Measurements from ENCODE around the gene BLM. TPM values are rescaled to one million over a fixed set of nuclear protein-coding genes. Genes with fewer than 3 reads are reported as not detected.

The BLM gene
- total and polyA plus RNA-seq, 10 of the 15 experiments (the other 5 are each of a cell fraction or from before 2014, with no cell fraction given): 23.0 to 68.4 (median 43.9) TPM

- no peak for TF ChIP-seq MLLT1 (IDR thresholded peaks at IDR 0.05)
- no peak for TF ChIP-seq SMAD1 (IDR thresholded peaks at IDR 0.05; ENCODE audit: low read depth, partially characterized antibody)
- no peak for TF ChIP-seq KLF5 (IDR thresholded peaks at IDR 0.05; ENCODE audit: partially characterized antibody)
- TF ChIP-seq SIX5 (IDR thresholded peaks at IDR 0.05; ENCODE audit: low read depth, low read length, severe bottlenecking): no peak
- TF ChIP-seq POLR2AphosphoS2 (IDR thresholded peaks at IDR 0.05; ENCODE audit: low read depth, low read length): no peak
- no peak for TF ChIP-seq RAD51 (IDR thresholded peaks at IDR 0.05)
- no peak for TF ChIP-seq ZNF384 (IDR thresholded peaks at IDR 0.05; ENCODE audit: borderline replicate concordance, low read depth, low read length)
- no peak for TF ChIP-seq NR2F1 (conservative IDR thresholded peaks at IDR 0.05)
- TF ChIP-seq TCF7 (IDR thresholded peaks at IDR 0.05; ENCODE audit: borderline replicate concordance): 0 out of 2 replicates have a peak, but pooled peaks have one; percentile 21
- TF ChIP-seq CBX3 (IDR thresholded peaks at IDR 0.05; ENCODE audit: borderline replicate concordance, low read depth): no peak
- no peak for TF ChIP-seq BCLAF1 (IDR thresholded peaks at IDR 0.05)
- no peak for TF ChIP-seq IKZF1 (conservative IDR thresholded peaks at IDR 0.05)
- no peak for TF ChIP-seq HDGF (IDR thresholded peaks at IDR 0.05)
- TF ChIP-seq POLR2AphosphoS5 (IDR thresholded peaks at IDR 0.05; ENCODE audit: low read length): no peak
- TF ChIP-seq ZBTB4 (CRISPR knock-in tag; IDR thresholded peaks at IDR 0.05): no peak
- TF ChIP-seq ATF2 (IDR thresholded peaks at IDR 0.05; ENCODE audit: low read length): peak; percentile 79
- TF ChIP-seq ZBTB40 (IDR thresholded peaks at IDR 0.05; ENCODE audit: borderline replicate concordance): no peak
- no peak for TF ChIP-seq DPF2 (IDR thresholded peaks at IDR 0.05)
These were observed 33.0 kb downstream of the BLM start (continued) for GRCh38 chr15:90750186-90750585.

Data from GM12878 (cell line).